HepG2 (cell line): Measurements from ENCODE around the gene TTC9. TPM values are rescaled to one million over a fixed set of nuclear protein-coding genes. Genes with fewer than 3 reads are reported as not detected.

Experiments
- GRHL1 ChIP-seq: sonication (generic); formaldehyde crosslinking; conservative IDR thresholded peaks from 2 replicates; pipeline ENCODE4 v1.8.0; 2022; ENCODE audit warnings: missing genetic modification reagents
- IKZF4 ChIP-seq: sonication (generic); formaldehyde crosslinking; IDR thresholded peaks from 2 replicates; pipeline ENCODE4 v1.5.1; 2020; ENCODE audit warnings: borderline replicate concordance, mild to moderate bottlenecking, low read depth, missing genetic modification reagents; ENCODE audit errors: not compliant biosample characterization
- UBTF ChIP-seq: sonication (generic); formaldehyde crosslinking; IDR thresholded peaks from 2 replicates; pipeline ENCODE4 v1.4.0; 2020; ENCODE audit warnings: mild to moderate bottlenecking, missing genetic modification reagents
- ZNF512B ChIP-seq: sonication (generic); formaldehyde crosslinking; IDR thresholded peaks from 2 replicates; pipeline ENCODE4 v1.5.1; 2020; ENCODE audit warnings: missing genetic modification reagents, mild to moderate bottlenecking, borderline replicate concordance
- polyA plus RNA-seq, 8 experiments: library from polyadenylated mRNA; depleted of rRNA in 3 of 8; stranded (reverse) in 7 of 8; unstranded in 1 of 8; fragments of >200 nt; fragmentation: Illumina TruSeq in 4 of 8; extraction: Trizol in 4 of 8; gene quantifications; 2 replicates each; pipeline versions ENCODE4 v1.2.1 to v1.2.3, GENCODE V29; 2011 to 2016; ENCODE audit warnings: low read depth in 4 of 8, missing spikeins in 1 of 8, mixed read lengths in 1 of 8; ENCODE audit not compliant: insufficient read depth in 1 of 8
- total RNA-seq, 5 experiments: library from RNA; depleted of rRNA; stranded (reverse); fragments of >200 nt; fragmentation: Illumina TruSeq; extraction: Trizol; gene quantifications; 2 replicates each; pipeline ENCODE4 v1.2.3, GENCODE V29; 2016; ENCODE audit warnings: low read depth in 1 of 5

Gene TTC9
- total and polyA plus RNA-seq, 2 of the 13 experiments (the other 11 are each of a cell fraction or from before 2014, with no cell fraction given): 0.13 to 0.30 TPM

GRCh38 chr14:70699646-70700045, 57.9 kb downstream of the TTC9 start (continued):
- TF ChIP-seq UBTF (CRISPR knock-in tag): no peak
- TF ChIP-seq IKZF4 (CRISPR knock-in tag): no peak
- no peak for TF ChIP-seq GRHL1 (CRISPR knock-in tag)
- no peak for TF ChIP-seq ZNF512B (CRISPR knock-in tag)
